K562 (cell line): ENCODE data around the gene TMEM92. TPM values are rescaled to one million over a fixed set of nuclear protein-coding genes. Genes with fewer than 3 reads are reported as not detected.

ENCODE experiments used
- CREB3L1 ChIP-seq: fragments of 450-650 bp; IDR thresholded peaks from 2 replicates; pipeline ENCODE4 v1.6.1; 2014; ENCODE audit warnings: low read depth, mild to moderate bottlenecking, moderate library complexity, borderline replicate concordance
- ETS1 ChIP-seq: conservative IDR thresholded peaks from 2 replicates; pipeline ENCODE4 v1.6.1; 2011; ENCODE audit warnings: low read depth, mild to moderate bottlenecking, low read length; ENCODE audit not compliant: control insufficient read depth
- FOXM1 ChIP-seq, 2 experiments: fragments of 450-650 bp in 1 of 2; sonication (generic) in 1 of 2; formaldehyde crosslinking in 1 of 2; IDR thresholded peaks; 2 replicates each; pipeline versions ENCODE4 v1.6.1 to v1.9.0; 2017 to 2022; ENCODE audit warnings: low read depth in 2 of 2, mild to moderate bottlenecking in 2 of 2, missing genetic modification reagents in 1 of 2, moderate library complexity in 1 of 2
- HDGF ChIP-seq: fragments of 450-650 bp; IDR thresholded peaks from 2 replicates; pipeline ENCODE4 v1.6.1; 2016
- HES1 ChIP-seq: fragments of 450-650 bp; IDR thresholded peaks from 2 replicates; pipeline ENCODE4 v1.6.1; 2016; ENCODE audit warnings: low read depth, mild to moderate bottlenecking, moderate library complexity
- IRF2 ChIP-seq: sonication (generic); formaldehyde crosslinking; IDR thresholded peaks from 2 replicates; pipeline ENCODE4 v1.8.1; 2022; ENCODE audit warnings: mild to moderate bottlenecking, missing genetic modification reagents
- NONO ChIP-seq, 2 experiments: fragments of 200-400 bp in 1 of 2; fragments of 450-650 bp in 1 of 2; formaldehyde crosslinking in 1 of 2; IDR thresholded peaks; 2 replicates each; pipeline ENCODE4 v1.6.1; 2017; ENCODE audit warnings: low read depth in 2 of 2, mild to moderate bottlenecking in 2 of 2, moderate library complexity in 2 of 2, low read length in 1 of 2
- SIRT6 ChIP-seq: IDR thresholded peaks from one replicate; pipeline ENCODE4 v1.6.1; 2012; ENCODE audit warnings: low read depth, mild to moderate bottlenecking, control low read depth, inconsistent platforms, low read length, moderate library complexity
- SMARCA4 ChIP-seq: fragments of 450-650 bp; IDR thresholded peaks from 2 replicates; pipeline ENCODE4 v1.6.1; 2016
- TFE3 ChIP-seq: fragments of 450-650 bp; formaldehyde crosslinking; IDR thresholded peaks from 2 replicates; pipeline ENCODE4 v1.4.0; 2020; ENCODE audit warnings: mild to moderate bottlenecking, mixed read lengths
- ZNF324 ChIP-seq: fragments of 250-450 bp; sonication (Bioruptor Pico); IDR thresholded peaks from 2 replicates; pipeline ENCODE4 v1.4.0; 2020; ENCODE audit warnings: mild to moderate bottlenecking
- ZNF384 ChIP-seq: IDR thresholded peaks from 2 replicates; pipeline ENCODE4 v1.6.1; 2012; ENCODE audit warnings: low read depth, low read length, improper control_type of control experiment
- ZNF407 ChIP-seq: fragments of 450-650 bp; IDR thresholded peaks from 2 replicates; pipeline ENCODE4 v1.6.1; 2016; ENCODE audit warnings: low read depth
- polyA plus RNA-seq, 8 experiments: library from polyadenylated mRNA; depleted of rRNA in 4 of 8; stranded (reverse) in 5 of 8; unstranded in 3 of 8; fragments of >200 nt; fragmentation: Nextera tagmentation in 2 of 8; fragmentation: Illumina TruSeq in 1 of 8; extraction: Ambion mirVana in 2 of 8; extraction: Trizol in 1 of 8; gene quantifications; 2 replicates each; pipeline versions ENCODE4 v1.2.1 to v1.2.3, GENCODE V29; 2011 to 2014; ENCODE audit warnings: inconsistent platforms in 1 of 8, missing spikeins in 1 of 8
- total RNA-seq, 7 experiments: library from RNA; depleted of rRNA in 6 of 7; stranded (reverse); fragments of >200 nt in 6 of 7; fragmentation: Illumina TruSeq in 2 of 7; extraction: Trizol in 2 of 7; gene quantifications; 2 replicates each; pipeline versions ENCODE4 v1.2.1 to v1.2.3, GENCODE V29; 2011 to 2021; ENCODE audit warnings: low replicate concordance in 1 of 7

Gene TMEM92
- total and polyA plus RNA-seq, 9 of the 15 experiments (the other 6 are each of a cell fraction or from before 2014, with no cell fraction given), result 0.14 to 2.1 (median 0.40) TPM

- no peak for TF ChIP-seq ZNF407
- no peak for TF ChIP-seq ZNF384
- no peak for TF ChIP-seq ETS1
- TF ChIP-seq SIRT6, result no peak
- TF ChIP-seq NONO (IDR thresholded peaks at IDR 0.05; ENCODE audit: low read depth in 2 of 2, low read length in 1 of 2), result no peak
- TF ChIP-seq ZNF324 (CRISPR knock-in tag), result no peak
- no peak for TF ChIP-seq CREB3L1
- no peak for TF ChIP-seq TFE3 (CRISPR knock-in tag)
- TF ChIP-seq HES1, result no peak
- TF ChIP-seq HDGF, result no peak
- no peak for TF ChIP-seq IRF2 (CRISPR knock-in tag)
- no peak for TF ChIP-seq FOXM1 (IDR thresholded peaks at IDR 0.05; ENCODE audit: low read depth)
- no peak for TF ChIP-seq FOXM1 (CRISPR knock-in tag; IDR thresholded peaks at IDR 0.05; ENCODE audit: low read depth)
- TF ChIP-seq SMARCA4, result no peak
Measured at GRCh38 chr17:50319306-50320004, 45.2 kb downstream of the TMEM92 start (continued).
